SK-N-SH treated with all-trans-retinoic acid at 6 μM for 48 hours (cell line): ENCODE data around the gene MMAB.

ENCODE experiments used
- ATAC-seq: fragments of 200-7000 bp; cut with Tn5 transposase; 3 replicates; pipeline ENCODE4 v1.9.1; 2020; ENCODE audit warnings: mild to moderate bottlenecking, moderate library complexity
- ARNTL ChIP-seq: fragments of 450-650 bp; formaldehyde crosslinking; IDR thresholded peaks from 2 replicates; pipeline ENCODE4 v1.5.0; 2020; ENCODE audit warnings: low read depth, mild to moderate bottlenecking, moderate library complexity, borderline replicate concordance
- BACH2 ChIP-seq: fragments of 250-450 bp; sonication (Bioruptor Pico); IDR thresholded peaks from 2 replicates; pipeline ENCODE4 v1.9.0; 2021; ENCODE audit warnings: mild to moderate bottlenecking, borderline replicate concordance
- CSDC2 ChIP-seq: fragments of 250-450 bp; sonication (Bioruptor Pico); IDR thresholded peaks from 2 replicates; pipeline ENCODE4 v1.5.0; 2020; ENCODE audit warnings: mild to moderate bottlenecking, moderate library complexity
- CSRNP3 ChIP-seq: fragments of 250-450 bp; sonication (Bioruptor Pico); IDR thresholded peaks from 2 replicates; pipeline ENCODE4 v1.5.1; 2021; ENCODE audit warnings: mild to moderate bottlenecking, moderate library complexity
- ESRRG ChIP-seq: fragments of 250-450 bp; sonication (Bioruptor Pico); IDR thresholded peaks from 2 replicates; pipeline ENCODE4 v1.6.1; 2021; ENCODE audit warnings: mild to moderate bottlenecking
- GLIS3 ChIP-seq: fragments of 250-450 bp; sonication (Bioruptor Pico); IDR thresholded peaks from 2 replicates; pipeline ENCODE4 v1.5.0; 2020; ENCODE audit warnings: mild to moderate bottlenecking, moderate library complexity
- ISL1 ChIP-seq: fragments of 250-450 bp; sonication (Bioruptor Pico); IDR thresholded peaks from 2 replicates; pipeline ENCODE4 v2.1.2; 2022; ENCODE audit warnings: mild to moderate bottlenecking, moderate library complexity
- PATZ1 ChIP-seq: fragments of 250-450 bp; sonication (Bioruptor Pico); IDR thresholded peaks from 2 replicates; pipeline ENCODE4 v1.8.0; 2020; ENCODE audit warnings: mild to moderate bottlenecking, moderate library complexity, borderline replicate concordance
- POU6F1 ChIP-seq: fragments of 250-450 bp; sonication (Bioruptor Pico); IDR thresholded peaks from 2 replicates; pipeline ENCODE4 v1.8.0; 2021; ENCODE audit warnings: low read depth, mild to moderate bottlenecking, moderate library complexity, borderline replicate concordance
- PPARA ChIP-seq: fragments of 250-450 bp; sonication (Bioruptor Pico); IDR thresholded peaks from 2 replicates; pipeline ENCODE4 v1.5.0; 2020; ENCODE audit warnings: mild to moderate bottlenecking, borderline replicate concordance
- RARB ChIP-seq: fragments of 250-450 bp; sonication (Bioruptor Pico); IDR thresholded peaks from 2 replicates; pipeline ENCODE4 v1.8.0; 2021; ENCODE audit warnings: mild to moderate bottlenecking, moderate library complexity
- SNAI2 ChIP-seq: fragments of 250-450 bp; sonication (Bioruptor Pico); IDR thresholded peaks from 2 replicates; pipeline ENCODE4 v1.5.0; 2020; ENCODE audit warnings: mild to moderate bottlenecking, moderate library complexity
- TCF4 ChIP-seq: fragments of 250-450 bp; sonication (Bioruptor Pico); IDR thresholded peaks from 2 replicates; pipeline ENCODE4 v1.8.0; 2021; ENCODE audit warnings: mild to moderate bottlenecking, moderate library complexity, borderline replicate concordance
- TOX ChIP-seq: fragments of 250-450 bp; sonication (Bioruptor Pico); IDR thresholded peaks from 2 replicates; pipeline ENCODE4 v1.8.0; 2021; ENCODE audit warnings: mild to moderate bottlenecking, moderate library complexity, borderline replicate concordance
- TSHZ2 ChIP-seq: fragments of 250-450 bp; sonication (Bioruptor Pico); IDR thresholded peaks from 2 replicates; pipeline ENCODE4 v1.5.0; 2020; ENCODE audit warnings: mild to moderate bottlenecking, moderate library complexity
- ZC3H10 ChIP-seq: fragments of 250-450 bp; sonication (Bioruptor Pico); IDR thresholded peaks from 2 replicates; pipeline ENCODE4 v1.5.1; 2021; ENCODE audit warnings: mild to moderate bottlenecking, moderate library complexity
- ZFP3 ChIP-seq: fragments of 250-450 bp; sonication (Bioruptor Pico); IDR thresholded peaks from 2 replicates; pipeline ENCODE4 v1.5.0; 2020; ENCODE audit warnings: mild to moderate bottlenecking, moderate library complexity
- ZFP30 ChIP-seq: fragments of 450-650 bp; formaldehyde crosslinking; IDR thresholded peaks from 2 replicates; pipeline ENCODE4 v1.5.0; 2022; ENCODE audit warnings: mild to moderate bottlenecking, moderate library complexity
- ZNF565 ChIP-seq: fragments of 450-650 bp; formaldehyde crosslinking; conservative IDR thresholded peaks from 2 replicates; pipeline ENCODE4 v1.5.0; 2020; ENCODE audit warnings: low read depth, mild to moderate bottlenecking, moderate library complexity
- ZNF8 ChIP-seq: fragments of 450-650 bp; formaldehyde crosslinking; IDR thresholded peaks from 2 replicates; pipeline ENCODE4 v1.5.0; 2020; ENCODE audit warnings: mild to moderate bottlenecking, moderate library complexity

MMAB gene

GRCh38 chr12:109606320-109607028 lies 33.2 kb upstream of the MMAB start:
- peak; percentile 55 for ATAC-seq

GRCh38 chr12:109605599-109606228 lies 32.4 kb upstream of the MMAB start:
- TF ChIP-seq POU6F1: no peak
- no peak for TF ChIP-seq PATZ1 (CRISPR knock-in tag)
- TF ChIP-seq TSHZ2 (CRISPR knock-in tag): no peak
- TF ChIP-seq ZNF8 (CRISPR knock-in tag): no peak
- no peak for TF ChIP-seq GLIS3 (CRISPR knock-in tag)
- no peak for TF ChIP-seq ISL1 (CRISPR knock-in tag)
- no peak for ATAC-seq

More at GRCh38 chr12:109606320-109607028, 33.2 kb upstream of the MMAB start:
- TF ChIP-seq ISL1 (CRISPR knock-in tag): no peak
- TF ChIP-seq TCF4: peak; percentile 64; the same call in 1 of the 2 replicates
- peak; percentile 88 for TF ChIP-seq TSHZ2 (CRISPR knock-in tag)

GRCh38 chr12:109605016-109605415 lies 31.7 kb upstream of the MMAB start:
- no peak for TF ChIP-seq BACH2
- no peak for TF ChIP-seq CSDC2 (CRISPR knock-in tag)
- TF ChIP-seq ESRRG (CRISPR knock-in tag): no peak
- no peak for TF ChIP-seq TSHZ2 (CRISPR knock-in tag)
- TF ChIP-seq CSRNP3 (CRISPR knock-in tag): no peak
- TF ChIP-seq ARNTL (CRISPR knock-in tag): no peak
- TF ChIP-seq PPARA (CRISPR knock-in tag): no peak
- no peak for TF ChIP-seq ZNF8 (CRISPR knock-in tag)
- TF ChIP-seq TOX (CRISPR knock-in tag): no peak
- TF ChIP-seq SNAI2 (CRISPR knock-in tag): no peak
- TF ChIP-seq POU6F1: no peak
- no peak for TF ChIP-seq TCF4
- TF ChIP-seq ZC3H10 (CRISPR knock-in tag): no peak
- TF ChIP-seq ZFP30: no peak
- no peak for TF ChIP-seq ZFP3
- no peak for TF ChIP-seq RARB
- no peak for TF ChIP-seq ISL1 (CRISPR knock-in tag)
- no peak for TF ChIP-seq ZNF565 (CRISPR knock-in tag)

More at GRCh38 chr12:109605016-109605415, 31.7 kb upstream of the MMAB start:
- no peak for ATAC-seq
